ENCODE results near the gene S1PR1.
A peak's percentile ranks its signal among the peaks of the same experiment; 100 is the strongest.
"Not testable (repeated sequence)": the region's sequence is repeated elsewhere in the genome, so short reads cannot be mapped to it uniquely, and the experiment has no call there.

The S1PR1 gene

GRCh38 chr1:101236516-101237228 is at the start of gene S1PR1:
TSS of gene S1PR1 (plus strand) at chr1:101237019. CDS start at chr1:101238985, 1,966 bp downstream.
- peak; percentile 85 for DNase-seq

- DNase-seq = no peak
These were observed 49.5 kb upstream of the S1PR1 start for GRCh38 chr1:101187297-101187696.

- no peak for DNase-seq
These were observed 48.5 kb upstream of the S1PR1 start for GRCh38 chr1:101188331-101188730.

GRCh38 chr1:101188968-101189367 is 47.9 kb upstream of the S1PR1 start:
- not testable (repeated sequence) for DNase-seq

GRCh38 chr1:101190441-101190840 is 46.4 kb upstream of the S1PR1 start:
- DNase-seq = no peak

- no peak for DNase-seq
These were observed 45.8 kb upstream of the S1PR1 start for GRCh38 chr1:101191049-101191448.

GRCh38 chr1:101193733-101194169 is 43.1 kb upstream of the S1PR1 start:
- no peak for DNase-seq

GRCh38 chr1:101194746-101195145 is 42.1 kb upstream of the S1PR1 start:
- no peak for DNase-seq

GRCh38 chr1:101196668-101197067 is 40.2 kb upstream of the S1PR1 start:
- DNase-seq = no peak

GRCh38 chr1:101198842-101199636 is 37.8 kb upstream of the S1PR1 start:
- DNase-seq = peak; percentile 75

GRCh38 chr1:101199637-101199982 is 37.2 kb upstream of the S1PR1 start:
- DNase-seq = no peak

- no peak for DNase-seq
These were observed 36.3 kb upstream of the S1PR1 start for GRCh38 chr1:101200513-101200912.

- no peak for DNase-seq
These were observed 32.8 kb upstream of the S1PR1 start for GRCh38 chr1:101203820-101204540.

- no peak for DNase-seq
These were observed 31.4 kb upstream of the S1PR1 start for GRCh38 chr1:101205457-101205856.

GRCh38 chr1:101206139-101206538 is 30.7 kb upstream of the S1PR1 start:
- DNase-seq = peak; percentile 21

- DNase-seq = not testable (repeated sequence)
These were observed 29.5 kb upstream of the S1PR1 start for GRCh38 chr1:101207271-101207670.

- DNase-seq = no peak
These were observed 28.9 kb upstream of the S1PR1 start for GRCh38 chr1:101207891-101208290.

- DNase-seq = no peak
These were observed 21.3 kb upstream of the S1PR1 start for GRCh38 chr1:101215363-101216011.

GRCh38 chr1:101216623-101217022 is 20.2 kb upstream of the S1PR1 start:
- no peak for DNase-seq

- no peak for DNase-seq
These were observed 19.7 kb upstream of the S1PR1 start for GRCh38 chr1:101217148-101217547.

GRCh38 chr1:101218968-101219367 is 17.9 kb upstream of the S1PR1 start:
- DNase-seq = not testable (repeated sequence)

- no peak for DNase-seq
These were observed 16.6 kb upstream of the S1PR1 start for GRCh38 chr1:101219924-101220870.

Data from activated CD4-positive, alpha-beta T cell treated with anti-CD3 and anti-CD28 coated beads for 48 hours (primary cell).